DLD1 (cell line): ENCODE measurements around the gene SH2D1A.

Experiments used
- in situ Hi-C: cut with HindIII; loops from 2 replicates; pipeline ENCODE4 v1.10.0; 2017; ENCODE audit warnings: low sequenced_read_pairs

The SH2D1A gene

DNA sequence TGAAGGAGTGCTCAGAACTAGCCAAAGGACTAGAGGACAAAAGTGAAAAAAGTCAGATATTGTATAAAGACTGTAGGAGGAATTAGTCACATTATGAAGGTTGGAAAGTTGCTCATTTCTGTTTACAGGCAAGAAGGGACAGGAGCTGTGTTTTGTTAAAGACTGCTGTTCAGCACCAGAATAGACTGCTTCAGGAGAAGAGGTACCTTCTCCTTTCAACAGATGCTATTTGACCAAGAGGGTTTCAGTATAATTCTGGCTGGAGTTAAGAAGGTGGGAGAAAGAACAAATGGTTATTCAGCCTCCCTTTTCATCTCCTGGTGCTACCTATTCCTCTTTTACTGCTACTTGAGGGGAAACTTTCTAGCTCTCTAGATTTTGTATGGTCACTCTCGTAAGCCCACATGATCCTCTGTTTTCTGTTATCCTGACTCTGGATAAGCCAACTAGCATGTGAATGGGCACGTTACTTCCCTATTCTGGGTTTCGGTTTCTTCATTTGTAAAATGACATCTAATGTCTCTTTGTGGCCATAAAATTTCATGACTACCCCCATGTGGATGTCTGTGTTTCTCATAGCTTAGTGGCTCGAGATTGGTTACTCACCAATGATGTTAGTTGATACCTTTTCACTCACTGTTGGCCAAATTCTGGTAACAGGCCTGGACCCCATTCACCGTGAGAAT is 68.9 kb downstream of the SH2D1A start:
- in situ Hi-C loops, result no loop called here

DNA sequence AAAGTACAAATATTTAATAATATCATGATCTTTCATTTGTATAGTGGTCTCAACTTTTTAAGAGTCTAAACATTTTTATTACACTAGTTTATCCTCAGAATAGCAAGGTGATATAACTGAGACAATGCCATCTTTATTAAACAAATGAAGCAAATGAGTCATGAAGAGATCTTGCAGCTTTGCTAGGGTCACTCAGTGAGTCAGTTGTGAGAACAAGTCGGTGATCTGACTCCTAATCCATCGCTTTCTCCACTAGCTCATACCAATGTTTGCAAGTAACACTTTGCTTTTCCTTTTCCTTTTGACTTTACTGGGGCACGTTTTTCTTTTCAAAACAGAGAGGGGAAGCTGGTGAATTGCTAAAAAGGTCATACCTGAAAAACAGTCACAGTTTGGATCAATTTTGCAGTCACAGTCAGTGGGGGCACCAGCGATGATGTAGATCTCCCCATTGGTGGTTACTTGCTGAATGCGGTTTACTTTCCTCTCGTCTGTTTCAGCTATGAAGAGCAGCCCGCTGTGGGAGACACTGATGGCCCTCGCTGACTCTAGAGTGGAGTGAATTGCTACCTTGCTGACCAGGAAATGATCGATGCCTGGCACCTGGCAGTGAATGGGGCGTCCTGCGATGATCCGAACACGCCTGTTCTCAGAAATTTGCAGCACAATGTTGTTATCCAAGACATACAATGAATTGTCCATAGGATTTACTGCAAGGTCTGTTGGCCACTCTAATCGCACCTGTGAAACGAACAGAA is 75.7 kb downstream of the SH2D1A start:
- in situ Hi-C loops, result no loop called here
